NCI-H2227 treated with DMSO at 0.1 percent for 48 hours (cell line): ENCODE data around the gene WDR18.
"Not testable (repeated sequence)": the region's sequence is repeated elsewhere in the genome, so short reads cannot be mapped to it uniquely, and the experiment has no call there.

Experiments
- DNase-seq: peaks from one replicate; lab custom pipeline; 2025; lab: John Stamatoyannopoulos, UW

WDR18 gene

DNA sequence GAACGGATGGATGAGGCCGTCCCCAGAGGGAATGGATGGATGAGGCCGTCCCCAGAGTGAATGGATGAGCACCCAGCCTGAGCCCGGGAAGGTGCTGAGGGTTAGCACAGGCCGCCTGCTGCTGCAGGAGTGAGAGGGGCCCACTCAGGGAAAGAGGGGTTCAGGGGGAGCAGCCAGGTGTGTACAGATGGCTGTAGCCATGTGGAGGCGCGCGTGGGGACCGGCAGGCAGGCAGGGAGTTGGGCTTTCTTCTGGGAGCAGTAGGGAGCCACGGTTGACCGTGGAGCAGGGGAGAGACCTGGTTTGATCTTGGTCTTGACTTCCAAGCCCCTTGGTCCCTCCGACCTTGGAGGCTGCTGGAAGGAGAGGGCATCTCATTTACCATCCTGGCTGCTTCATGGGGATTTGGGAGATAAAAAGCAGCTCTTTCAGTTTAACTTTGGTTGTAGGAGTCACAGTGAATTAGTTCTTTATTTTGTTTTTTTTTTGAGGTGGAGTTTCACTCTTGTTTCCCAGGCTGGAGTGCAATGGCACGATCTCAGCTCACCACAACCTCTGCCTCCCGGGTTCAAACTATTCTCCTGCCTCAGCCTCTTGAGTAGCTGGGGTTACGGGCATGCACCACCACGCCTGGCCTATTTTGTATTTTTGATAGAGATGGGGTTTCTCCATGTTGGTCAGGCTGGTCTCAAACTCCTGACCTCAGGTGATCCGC is 33.6 kb upstream of the WDR18 start:
- no peak for DNase-seq

DNA sequence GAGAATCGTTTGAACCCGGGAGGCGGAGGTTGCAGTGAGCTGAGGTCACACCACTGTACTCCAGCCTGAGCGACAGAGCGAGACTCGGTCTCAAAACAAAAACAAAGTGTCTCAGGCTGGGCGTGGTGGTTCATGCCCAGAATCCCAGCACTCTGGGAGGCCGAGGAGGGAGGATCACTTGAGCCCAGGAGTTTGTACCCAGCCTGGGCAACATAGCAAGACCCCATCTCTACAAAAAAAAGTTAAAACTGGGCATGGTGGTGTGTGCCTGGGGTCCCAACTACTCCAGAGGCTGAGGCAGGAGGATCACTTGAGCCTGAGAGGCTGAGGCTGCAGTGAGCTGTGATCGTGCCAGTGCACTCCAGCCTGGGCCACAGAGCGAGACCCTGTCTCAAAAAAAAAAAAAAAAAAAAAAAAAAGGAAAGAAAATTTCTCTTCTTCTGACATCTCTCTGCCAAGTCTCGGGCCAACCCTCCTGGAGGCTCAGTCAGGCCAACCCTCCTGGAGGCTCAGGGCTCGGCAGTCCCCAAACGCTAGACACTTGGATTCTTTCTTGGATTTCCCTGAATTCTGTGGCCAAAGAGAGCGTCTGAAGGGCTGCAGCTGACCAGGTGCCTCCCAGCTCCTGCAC is 32.0 kb upstream of the WDR18 start:
- no peak for DNase-seq

DNA sequence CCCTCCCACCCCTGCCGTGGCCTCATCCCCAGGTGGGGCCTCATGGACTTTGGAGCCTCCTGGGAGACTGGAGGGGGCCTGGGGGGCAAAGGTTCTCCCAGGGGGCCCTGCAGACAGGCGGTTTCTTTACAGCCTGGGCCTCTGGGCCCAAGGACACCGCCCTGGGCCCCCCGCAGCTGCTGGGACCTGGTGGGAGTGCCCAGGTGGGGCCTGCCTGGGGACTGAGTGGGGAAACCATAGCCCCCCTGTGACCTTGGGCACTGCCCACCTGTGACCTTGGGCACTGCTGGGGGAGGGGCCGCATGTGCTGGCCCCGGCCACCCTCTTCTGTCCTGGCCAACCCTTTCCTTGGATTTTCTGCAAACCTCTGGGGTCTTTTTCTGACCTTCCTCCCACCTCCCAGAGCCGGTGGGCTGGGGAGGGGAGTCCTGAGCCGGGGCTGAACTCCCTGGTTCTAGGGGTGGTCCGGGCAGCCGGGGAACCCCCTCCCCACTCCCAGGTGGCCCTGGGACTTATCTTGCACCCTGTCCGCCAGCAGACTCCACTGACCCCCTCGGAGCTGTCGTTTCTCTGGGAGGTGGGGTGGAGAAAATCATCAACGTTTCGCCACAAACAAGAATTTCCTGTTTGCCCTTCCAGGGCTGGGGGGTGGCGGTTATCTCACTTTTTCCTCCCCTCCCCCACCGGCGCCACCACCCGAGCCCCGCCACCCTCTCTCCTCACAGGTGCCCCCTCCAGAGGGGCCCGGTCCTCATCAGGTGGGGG is 31.3 kb upstream of the WDR18 start:
- DNase-seq, result no peak

DNA sequence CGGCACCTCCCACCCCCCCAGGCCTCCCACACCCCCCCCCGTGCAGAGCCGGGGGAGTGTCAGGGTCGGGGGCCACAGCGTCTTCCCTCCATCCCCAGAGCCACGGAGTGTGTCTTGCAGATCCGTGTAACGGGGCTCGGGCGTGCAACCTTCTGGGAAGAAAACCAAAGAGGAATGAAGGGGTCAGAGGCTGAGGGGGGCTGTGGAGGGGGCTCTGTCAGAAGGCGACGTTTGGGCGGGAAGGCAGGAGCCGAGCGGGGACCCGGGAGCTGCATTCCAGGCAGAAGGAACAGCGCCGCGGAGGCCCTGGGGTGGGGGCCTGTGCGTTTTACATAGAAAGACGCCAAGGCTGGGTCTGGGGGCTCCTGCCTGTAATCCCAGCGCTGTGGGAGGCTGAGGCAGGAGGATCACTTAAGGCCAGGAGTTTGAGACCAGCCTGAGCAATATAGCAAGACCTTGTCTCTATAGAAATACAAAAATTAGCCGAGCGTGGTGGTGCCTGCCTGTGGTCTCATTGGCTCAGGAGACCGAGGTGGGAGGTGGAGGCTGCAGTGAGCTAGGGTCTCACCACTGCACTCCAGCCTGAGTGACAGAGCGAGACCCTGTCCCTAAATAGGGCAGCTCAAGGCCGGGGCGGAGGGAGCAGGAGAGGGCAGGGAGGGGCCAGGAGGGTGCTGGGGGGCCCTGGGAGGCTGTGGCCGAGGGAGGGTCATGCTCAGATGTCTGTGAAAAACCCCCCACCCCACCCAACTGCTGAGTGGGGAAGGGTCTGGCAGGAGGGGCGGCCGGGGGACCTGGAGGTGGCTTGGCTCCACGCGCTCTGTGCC is 30.5 kb upstream of the WDR18 start:
- DNase-seq, result no peak

DNA sequence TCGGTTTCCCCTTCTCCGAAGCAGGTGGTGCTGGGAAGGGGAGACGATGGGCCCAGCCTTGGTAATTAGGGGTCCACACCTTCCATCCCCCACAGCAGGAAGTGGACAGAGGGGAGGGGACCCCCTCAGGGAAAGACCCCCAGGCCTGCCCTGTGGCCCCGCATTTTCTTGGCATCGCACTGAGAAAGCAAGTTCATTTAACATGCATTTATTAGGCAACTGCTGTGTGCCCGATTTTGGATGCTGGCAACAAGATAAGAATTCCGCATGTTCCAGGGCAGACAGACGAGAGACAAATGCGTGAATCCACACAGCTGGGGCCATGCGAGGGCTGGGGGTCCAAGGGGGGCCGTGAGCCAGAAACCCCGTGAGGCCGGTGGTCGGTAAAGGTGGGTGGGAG is 29.9 kb upstream of the WDR18 start:
- DNase-seq, result no peak

DNA sequence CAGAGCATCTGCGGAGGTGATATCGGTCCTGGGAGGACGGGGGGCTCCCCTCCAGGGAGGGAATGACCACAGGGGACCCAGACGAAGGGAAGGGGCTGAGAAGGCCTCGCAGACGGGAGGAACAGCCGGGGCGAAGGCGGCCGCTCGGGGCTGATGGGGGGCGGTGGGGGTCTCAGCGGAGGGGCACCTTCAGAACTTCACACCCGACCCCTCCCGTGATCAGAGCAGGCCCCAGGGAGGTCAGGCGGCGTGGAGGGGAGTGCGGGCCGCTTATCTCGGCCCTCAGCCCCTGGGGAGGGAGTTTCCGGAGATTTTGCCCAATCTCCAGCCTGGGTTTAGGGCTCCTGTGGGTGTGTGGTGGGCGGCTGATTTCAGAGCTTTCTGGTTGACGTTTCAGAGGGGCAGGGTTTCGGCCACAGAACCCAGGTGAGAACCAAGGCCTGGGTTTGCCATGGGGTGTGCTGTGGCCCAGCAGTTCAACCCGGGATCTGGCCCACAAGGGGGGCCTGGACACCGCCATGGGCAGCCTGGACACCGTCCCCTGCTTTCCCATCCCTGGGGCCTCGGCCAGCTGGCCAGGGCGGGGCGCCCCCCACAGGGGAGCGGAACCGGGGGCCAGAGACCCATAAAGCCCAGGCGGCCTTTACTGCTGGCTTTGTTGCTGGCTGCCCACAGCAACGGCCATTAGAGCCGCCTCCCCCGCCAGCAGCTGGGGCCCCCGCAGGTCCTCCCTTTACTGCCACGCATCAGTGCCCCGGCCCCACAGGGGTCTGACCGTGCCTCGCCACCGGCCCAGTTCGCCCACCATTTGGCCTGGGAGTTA is 29.3 kb upstream of the WDR18 start:
- no peak for DNase-seq

DNA sequence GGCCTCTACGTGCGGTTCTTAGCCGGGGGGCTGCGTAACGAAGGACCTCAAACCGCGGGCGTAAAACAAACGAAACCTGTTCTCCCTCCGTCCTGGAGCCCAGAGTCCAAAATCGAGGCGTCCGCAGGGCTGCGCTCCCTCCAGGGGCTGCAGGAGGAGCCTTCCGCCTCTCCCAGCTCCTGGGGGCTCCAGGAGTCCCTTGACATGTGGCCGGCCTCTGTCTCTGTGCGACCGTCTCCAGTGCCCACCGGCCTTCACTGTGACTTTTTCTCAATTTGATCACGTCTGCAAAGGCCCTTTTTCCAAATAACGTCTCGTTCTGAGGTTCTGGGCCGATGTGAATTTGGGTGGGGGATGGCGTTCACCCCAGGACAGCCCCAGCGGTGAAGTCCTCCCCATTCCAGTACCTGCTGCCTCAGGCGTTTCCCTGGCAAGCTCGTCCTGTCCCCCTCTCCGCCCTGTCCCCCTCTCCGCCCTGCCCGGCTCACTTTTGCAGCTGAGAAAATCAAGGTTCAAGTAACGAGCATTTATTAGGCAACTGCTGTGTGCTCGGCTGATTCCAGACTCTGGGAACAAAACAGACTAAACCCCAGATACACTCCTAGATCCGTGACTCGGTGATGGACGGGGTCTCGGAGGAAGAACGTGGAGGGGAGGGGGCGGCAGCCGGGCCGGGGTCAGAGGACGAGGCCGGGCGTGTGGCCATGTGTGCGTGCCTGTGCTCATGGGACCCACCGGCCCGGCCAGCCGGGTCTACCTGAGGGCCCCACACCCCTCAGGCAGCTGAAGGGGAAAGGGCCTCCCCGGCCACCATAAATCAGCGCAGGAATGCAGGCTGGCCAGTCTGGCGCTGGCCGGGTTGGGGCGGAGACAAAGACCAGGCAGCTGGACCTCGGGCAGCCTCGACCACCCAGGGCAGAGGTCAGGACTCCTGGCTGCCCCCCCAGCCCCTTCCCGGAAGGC is 28.1 kb upstream of the WDR18 start:
- no peak for DNase-seq

DNA sequence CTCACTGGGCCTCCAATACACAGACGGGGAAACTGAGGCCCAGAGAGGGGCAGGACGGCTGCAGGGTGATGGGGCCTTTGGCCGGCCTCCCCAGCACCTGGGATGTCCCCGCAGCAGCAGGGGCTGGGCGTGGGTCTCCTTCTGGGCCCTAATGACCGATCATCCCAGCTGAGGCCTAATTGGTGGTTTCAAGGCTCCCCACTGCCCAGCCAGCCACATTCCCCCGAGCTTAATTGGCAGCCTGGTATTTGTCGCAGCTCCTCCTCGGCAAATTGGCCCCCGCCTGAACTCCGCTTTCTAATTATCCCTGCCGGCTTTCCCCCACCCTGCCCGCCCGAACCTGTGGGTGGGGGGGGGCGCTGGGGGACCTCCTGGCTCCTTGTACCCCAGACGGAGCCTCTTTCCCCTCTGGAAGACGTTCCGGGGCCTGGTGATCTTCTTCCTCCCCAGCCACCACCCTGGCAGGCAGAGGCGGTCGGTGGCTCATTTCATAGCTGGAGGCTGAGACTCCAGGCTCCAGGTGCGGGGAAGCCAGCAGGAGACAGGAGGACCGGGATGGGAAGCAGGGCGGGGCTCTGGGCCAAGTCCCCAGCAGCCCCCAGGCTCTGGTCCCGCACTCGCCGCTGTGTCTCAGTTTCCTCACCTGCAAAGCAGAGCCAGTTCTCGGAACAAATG is 27.2 kb upstream of the WDR18 start:
- no peak for DNase-seq

DNA sequence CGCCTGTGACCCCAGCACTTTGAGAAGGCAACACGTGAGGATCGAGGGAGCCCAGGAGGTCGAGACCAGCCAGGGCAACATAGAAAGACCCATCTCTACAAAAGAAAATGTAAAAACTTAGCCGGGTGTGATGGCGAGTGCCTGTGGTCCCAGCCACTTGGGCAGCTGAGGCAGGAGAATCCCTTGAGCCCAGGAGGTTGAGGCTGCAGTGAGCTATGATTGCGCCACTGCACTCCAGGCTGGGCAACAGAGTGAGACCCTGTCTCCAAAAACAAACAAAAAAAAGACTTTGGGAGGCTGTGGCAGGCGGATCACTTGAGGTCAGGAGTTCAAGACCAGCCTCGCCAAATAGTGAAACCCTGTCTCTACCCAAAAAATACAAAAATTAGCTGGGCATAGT is 26.6 kb upstream of the WDR18 start:
- not testable (repeated sequence) for DNase-seq

DNA sequence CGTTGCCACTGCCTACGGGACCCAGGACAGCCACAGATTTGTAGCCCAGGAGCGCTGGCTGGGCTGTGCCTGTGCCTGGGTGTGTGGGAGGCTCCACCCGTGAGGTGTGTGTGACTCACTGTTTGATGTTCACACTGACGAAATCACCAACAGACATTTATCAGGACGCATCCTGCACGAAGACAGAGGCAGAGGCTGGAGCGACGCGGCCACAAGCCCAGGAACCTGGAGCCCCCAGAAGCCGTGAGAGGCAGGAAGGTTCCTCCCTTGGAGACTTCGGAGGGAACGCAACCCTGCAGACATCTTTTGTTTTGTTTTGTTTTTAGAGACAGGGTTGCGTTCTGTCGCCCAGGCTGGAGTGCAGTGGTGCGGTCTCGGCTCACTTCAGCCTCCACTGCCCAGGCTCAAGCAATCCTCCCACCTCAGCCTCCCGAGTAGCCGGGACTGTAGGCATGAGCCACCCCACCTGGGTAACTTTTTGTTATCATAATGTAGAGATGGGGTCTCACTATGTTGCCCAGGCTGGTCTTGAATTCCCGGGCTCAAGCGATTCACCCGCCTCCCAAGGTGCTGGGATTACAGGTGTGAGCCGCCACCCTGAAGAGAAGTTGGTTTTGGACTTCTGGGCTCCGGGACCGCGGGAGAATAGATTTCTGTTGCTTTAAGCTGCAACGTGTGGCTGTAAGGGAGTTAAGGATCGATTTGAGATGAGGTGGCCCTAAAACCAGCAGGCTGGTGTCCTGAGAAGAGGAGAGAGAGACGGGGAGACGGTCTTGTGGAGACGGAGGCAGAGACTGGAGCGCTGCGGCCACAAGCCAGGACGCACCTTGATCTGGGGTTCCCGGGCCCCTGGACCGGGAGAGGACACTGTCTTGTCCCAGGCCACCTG is 24.9 kb upstream of the WDR18 start:
- no peak for DNase-seq

DNA sequence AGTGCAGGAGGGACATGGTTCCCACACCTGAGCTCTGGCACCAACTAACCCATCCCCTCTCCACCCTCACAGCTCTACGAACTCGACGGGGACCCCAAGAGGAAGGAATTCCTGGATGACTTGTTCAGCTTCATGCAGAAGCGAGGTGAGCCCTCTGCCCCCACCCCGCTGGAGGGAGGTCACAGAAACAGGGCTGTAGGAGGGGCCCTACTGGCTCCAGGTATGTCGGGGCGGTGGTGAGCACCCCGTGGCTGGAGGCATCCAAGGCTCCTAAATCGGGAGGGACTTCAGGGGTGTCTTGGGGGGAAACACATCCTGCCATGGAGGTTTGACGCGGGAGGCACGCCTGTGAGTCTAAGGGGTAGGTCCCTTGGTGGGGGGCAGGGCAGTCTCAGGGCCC is 24.1 kb upstream of the WDR18 start:
- DNase-seq, result no peak

DNA sequence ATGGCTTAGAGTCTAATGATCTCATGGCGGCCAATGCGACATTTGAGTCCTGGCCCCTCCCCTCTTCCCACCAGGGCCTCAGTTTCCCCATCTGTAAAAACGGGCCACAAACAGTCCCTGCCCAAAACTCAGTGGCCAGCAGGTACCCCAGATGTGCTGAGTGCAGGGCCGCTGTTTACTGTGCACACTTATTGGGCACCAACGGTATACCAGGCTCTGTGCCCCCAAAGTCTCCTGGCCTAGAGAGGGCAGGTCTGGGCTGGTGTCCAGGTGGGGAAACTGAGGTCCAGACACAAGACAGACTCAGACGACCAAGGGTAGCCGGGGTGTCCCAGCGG is 23.6 kb upstream of the WDR18 start:
- DNase-seq, result no peak

DNA sequence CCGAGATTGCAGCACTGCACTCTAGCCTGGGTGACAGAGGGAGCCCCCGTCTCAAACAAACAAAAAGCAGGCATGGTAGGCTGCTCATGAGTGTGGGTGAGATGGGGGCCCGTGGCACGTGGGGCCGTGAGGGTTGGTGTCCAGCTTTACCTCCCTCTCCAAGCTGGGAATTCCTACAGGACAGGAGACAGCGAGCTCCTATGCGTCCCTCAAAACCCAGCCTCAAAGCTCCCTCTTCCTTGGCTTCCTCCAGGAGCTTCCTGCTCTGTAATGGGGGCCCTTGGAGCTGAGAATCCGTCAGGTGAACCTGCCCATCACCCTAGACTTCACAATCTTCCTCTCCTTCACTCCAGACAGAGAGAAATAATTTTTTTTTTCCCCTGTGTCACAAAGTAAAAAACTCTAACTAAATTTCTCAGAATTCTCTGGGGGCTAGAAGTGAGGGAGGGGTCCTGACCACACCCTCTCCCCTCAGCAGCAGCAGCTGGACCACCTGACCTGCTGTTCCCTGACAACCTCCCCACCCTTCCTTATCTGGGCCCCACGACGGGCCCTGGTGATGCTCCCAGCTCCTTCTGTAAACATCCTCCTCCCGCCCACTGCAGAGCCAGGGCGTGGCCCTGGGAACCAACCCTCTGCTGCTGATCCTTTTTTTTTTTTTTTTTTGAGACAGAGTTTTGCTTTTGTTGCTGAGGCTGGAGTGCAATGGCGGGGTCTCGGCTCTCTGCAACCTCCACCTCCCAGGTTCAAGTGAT is 22.1 kb upstream of the WDR18 start:
- DNase-seq, result no peak

DNA sequence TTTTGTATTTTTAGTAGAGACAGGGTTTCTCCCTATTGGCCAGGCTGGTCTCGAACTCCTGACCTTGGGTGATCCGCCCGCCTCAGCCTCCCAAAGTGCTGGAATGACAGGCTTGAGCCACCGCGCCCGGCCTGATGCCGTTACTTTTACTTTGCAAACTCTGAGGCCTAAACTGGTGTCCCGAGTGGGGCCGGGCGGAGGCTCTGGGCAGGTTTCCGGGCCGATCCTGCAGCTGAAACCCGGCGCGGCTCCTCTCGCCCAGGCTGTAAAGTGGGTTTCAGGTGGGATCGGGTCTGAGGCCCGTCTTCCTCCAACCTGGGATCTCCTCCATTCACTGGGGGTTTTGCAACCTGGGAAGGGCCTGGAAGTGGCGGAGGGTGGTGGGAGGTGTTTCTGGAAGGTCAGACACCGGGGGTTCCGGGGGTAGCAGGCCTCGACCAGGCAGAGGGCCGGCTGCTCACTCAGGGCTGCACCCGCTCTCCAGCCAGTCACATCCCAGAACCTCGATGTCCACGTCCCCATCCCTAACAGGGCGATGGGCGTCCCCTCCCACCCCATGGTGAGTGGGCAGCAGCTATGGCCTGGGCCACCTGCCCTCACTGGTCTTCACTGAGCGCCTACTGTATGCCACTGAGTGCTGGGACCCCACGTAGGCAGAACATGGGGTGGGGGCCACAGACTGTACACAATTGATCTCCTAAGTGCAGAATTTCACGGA is 21.3 kb upstream of the WDR18 start:
- no peak for DNase-seq

DNA sequence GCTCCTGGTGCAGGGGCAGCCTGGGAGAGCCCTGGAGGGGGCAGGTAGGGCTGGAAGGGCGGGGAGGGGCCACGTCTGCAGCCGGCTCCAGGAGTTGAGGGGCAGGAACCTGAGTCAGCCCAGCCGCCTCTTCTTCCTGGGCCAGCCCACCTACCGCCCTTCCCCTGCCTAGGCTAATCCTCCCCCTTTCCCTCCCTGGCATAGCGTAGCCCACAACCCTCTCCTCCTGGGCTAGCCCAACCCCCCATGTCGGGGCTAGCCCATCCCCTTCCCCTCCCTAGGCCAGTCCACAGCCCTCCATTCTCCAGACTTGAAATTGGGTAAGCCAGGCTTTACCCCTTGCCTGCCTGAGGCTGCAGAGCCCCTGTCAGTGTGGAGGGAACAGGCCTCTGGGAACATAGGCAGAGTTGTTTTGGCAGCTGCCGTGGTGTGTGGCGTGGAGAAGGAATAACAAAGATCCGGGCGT is 20.6 kb upstream of the WDR18 start:
- no peak for DNase-seq

DNA sequence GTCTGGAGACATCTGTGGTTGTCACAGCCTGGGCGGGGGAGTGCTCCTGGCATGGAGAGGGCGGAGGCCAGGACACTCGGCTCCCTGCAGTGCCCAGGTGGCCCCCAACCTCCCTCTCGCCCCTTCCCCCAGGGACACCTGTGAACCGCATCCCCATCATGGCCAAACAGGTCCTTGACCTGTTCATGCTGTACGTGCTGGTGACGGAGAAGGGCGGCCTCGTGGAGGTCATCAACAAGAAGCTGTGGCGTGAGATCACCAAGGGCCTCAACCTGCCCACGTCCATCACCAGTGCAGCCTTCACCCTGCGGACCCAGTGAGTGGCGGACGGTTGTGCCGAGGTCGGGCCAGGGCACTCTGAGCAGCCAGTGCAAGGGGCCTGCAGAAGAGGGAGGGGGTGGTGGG is 20.0 kb upstream of the WDR18 start:
- DNase-seq, result no peak
